Measurements from ENCODE around the gene KANSL1.
A peak's percentile ranks its signal among the peaks of the same experiment; 100 is the strongest.

The KANSL1 gene

DNA sequence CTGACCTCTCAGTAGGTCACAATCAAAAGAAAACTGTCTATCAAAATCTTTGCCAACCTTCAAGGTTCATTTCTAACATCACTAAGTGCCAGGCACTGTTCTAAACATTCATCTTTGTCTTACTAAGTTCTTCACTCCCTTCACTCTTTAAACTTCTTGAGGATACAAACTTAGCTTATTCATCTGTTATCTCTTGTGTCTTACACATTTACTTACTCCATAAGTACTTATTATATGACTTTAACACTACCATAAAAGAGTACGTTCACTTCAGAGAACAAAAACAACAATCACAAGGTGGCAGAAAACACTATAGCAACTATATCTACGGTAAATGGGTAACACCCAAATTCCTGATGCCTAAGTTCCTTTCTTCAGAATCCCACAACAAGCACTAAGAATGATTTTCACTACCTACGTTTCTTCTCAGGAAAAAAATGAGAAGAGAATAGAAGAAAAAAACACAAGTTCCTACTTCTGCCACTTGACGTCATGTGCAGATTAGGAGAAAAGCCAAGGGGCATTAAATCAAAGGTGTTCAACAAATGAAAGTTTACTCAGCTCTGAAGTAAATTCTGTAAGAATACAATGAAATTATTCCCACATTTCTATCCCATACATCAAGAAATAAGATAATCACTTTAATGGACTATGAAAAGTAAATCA, 29.2 kb downstream of the KANSL1 start:
- no peak for DNase-seq

- no peak for DNase-seq
Observed at GRCh38 chr17:46163316-46163715, 29.9 kb downstream of the KANSL1 start.

- no peak for DNase-seq
Observed at GRCh38 chr17:46162866-46163265, 30.4 kb downstream of the KANSL1 start.

GRCh38 chr17:46160169-46160568, 33.1 kb downstream of the KANSL1 start:
- DNase-seq, result no peak

- DNase-seq, result no peak
Observed at GRCh38 chr17:46159686-46160085, 33.5 kb downstream of the KANSL1 start.

DNA sequence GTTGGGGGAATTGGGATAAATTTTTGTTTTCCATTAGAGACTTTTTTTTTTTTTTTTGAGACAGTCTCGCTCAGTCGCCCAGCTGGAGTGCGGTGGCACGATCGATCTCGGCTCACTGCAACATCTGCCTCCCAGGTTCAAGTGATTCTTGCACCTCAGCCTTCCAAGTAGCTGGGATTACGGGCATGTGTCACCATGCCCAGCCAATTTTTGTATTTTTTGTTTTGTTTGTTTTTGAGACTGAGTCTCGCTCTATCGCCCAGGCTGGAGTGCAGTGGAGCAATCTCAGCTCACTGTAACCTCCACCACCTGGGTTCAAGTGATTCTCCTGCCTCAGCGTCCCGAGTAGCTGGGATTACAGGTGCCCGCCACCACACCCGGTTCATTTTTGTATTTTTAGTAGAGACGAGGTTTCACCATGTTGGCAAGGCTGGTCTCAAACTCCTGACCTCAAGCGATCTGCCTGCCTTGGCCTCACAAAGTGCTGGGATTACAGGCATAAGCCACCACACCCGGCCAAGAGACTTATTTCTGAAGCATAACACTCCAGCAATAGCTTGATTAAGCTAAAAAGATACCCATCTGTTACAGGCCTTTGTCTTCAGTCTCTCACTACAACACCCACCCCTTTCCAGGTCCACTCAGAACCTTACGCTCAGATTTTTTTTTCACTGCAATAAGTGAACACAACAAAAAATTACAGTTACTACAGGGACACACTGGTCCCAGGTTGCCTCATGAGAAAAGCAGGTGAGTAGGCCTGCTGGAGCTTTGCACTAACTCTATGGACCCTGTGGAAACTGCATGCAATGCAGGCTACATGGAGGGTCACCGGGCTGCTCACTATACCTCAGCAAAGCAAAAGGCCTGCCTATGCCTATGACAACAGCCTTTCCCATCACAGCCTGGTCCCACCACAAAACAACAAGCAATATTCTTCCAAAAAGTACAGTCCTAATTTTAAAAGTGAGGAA, 34.6 kb downstream of the KANSL1 start:
- no peak for DNase-seq

GRCh38 chr17:46157443-46158062, 35.7 kb downstream of the KANSL1 start:
- no peak for DNase-seq

- DNase-seq, result no peak
Observed at GRCh38 chr17:46154151-46154816, 38.9 kb downstream of the KANSL1 start.

DNA sequence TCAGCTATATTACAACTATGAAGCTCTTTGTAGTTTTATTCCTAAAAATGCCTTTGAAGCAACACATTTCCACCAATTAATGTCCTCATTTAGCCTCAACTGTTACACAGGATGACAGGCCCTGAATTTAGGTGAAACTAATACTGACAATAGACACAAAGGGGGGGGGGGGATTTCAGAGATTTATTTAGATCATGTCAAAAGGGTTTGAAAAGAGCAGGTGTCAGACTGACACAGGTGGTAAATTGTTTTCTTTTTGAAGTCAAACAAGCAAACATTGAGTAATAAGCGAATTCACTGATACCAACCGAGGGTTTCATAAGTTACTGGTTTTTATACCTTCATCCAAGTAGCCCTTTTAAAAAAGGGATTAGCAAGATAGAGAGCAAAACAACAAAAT, 40.8 kb downstream of the KANSL1 start:
- DNase-seq, result peak; percentile 43

- no peak for DNase-seq
Observed at GRCh38 chr17:46151762-46152161, 41.5 kb downstream of the KANSL1 start.

- DNase-seq, result no peak
Observed at GRCh38 chr17:46150216-46150963, 42.8 kb downstream of the KANSL1 start.

GRCh38 chr17:46148247-46148646, 45.0 kb downstream of the KANSL1 start:
- DNase-seq, result no peak

GRCh38 chr17:46147296-46147695, 45.9 kb downstream of the KANSL1 start:
- DNase-seq, result no peak

DNA sequence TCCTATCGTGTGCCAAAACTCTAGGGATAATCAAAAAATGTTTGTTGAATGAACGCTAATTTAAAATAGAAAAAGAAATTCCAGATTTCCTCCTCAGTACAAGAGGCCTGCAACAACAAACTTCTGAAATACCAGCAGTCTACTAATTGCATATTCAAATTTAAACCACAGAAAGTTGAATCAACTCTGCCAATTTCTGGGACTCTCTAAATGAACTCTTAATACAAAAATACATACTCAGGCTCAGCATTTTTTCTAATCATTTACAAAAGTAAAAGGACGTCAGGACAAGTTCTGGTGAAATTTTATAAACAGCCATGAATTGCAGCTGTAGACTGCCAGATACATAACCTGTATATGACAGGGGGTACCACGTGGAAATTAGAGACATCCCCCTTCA, 49.0 kb downstream of the KANSL1 start:
- DNase-seq, result no peak

DNA sequence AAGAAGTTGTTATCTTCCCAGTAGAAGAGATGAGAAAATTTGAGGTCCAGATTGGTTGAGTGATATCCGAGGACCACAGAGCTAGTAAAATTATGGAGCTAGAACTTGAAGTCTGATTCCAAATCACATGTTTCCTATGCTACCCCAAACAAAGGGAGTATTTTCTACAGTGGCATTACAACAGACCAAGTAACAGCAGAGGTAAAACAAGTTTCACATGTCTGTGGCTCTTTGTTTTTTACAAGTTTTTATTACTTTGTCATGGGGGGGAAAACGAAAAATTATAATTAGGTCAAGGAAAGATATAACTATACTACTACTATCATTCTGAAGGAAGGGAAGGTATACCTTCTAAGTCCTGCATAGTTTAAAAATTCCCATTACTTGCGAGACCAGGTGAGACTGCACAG, 49.4 kb downstream of the KANSL1 start:
- DNase-seq, result no peak

- DNase-seq, result no peak
Observed at GRCh38 chr17:46141645-46142044, 51.6 kb downstream of the KANSL1 start.

- DNase-seq, result no peak
Observed at GRCh38 chr17:46140645-46141197, 52.5 kb downstream of the KANSL1 start.

DNA sequence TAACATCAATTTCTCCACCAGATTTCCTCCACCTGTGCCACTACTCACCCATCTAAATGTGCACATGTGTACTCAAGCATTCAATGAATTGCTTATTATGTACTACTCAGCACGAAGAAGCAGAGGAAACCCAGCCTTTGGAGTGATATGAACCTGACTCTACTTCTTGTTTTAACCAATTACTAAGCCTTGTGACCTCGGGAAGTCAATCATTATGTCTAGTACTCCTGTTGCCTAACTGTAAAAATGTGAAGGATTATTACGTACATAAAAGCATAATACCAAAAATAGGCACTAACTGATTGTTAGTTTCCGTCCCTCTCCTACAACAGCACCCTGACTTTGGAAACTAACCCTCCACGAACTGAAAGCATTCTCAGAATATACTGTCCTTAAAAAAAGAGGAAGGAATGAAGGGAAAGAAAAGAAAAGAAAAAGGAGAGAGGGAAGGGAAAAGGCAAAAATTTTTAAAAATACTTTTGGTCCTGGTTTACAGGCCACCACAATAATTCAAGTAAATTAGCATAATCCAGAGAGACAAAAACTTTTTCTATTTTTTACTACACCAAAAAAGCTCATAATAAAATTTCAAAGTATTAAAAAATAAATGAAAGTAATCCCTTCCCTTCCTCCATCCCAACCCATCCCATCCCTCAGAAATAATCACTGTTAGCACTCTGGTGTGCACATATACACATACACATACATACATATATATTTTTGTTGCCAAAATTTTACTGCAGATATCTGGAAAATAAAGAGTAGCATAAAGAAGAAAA, 53.6 kb downstream of the KANSL1 start:
- DNase-seq, result no peak

DNA sequence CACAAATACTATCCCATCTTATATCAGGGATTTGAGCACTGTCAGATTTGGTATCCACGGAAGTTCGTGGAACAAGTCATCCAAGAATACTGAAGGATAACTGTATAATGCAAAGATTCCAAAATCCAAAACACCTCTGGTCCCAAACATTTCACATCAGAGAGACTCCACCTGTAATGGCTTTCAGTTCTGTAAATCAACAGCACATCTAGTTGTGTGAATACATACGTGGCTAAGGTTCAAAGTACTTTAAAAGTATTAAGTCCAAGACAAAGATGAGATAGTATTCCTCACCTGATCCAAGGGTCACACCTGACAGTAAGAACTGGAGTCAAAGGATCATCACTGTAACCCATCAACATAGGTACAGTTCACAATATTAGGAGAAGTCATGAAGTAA, 54.8 kb downstream of the KANSL1 start:
- DNase-seq, result no peak

DNA sequence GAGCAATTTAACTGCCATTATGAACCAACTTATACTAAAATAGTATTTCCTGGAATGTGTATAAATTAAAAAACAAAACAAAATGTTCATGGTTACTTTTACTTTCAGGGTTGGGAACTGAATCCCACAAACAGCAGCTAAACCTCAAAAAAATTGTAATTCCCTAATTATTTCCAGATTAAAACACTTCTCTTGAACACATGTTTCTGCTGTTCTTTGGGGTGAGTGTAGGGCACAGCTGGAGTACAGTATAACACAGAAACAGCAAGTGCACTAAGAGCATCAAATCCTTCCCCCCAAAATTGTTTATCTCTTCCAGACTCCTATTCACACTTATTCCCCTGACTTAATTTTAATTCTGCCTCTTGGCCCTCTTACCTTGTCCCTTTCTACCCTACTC, 56.4 kb downstream of the KANSL1 start:
- DNase-seq, result no peak

DNA sequence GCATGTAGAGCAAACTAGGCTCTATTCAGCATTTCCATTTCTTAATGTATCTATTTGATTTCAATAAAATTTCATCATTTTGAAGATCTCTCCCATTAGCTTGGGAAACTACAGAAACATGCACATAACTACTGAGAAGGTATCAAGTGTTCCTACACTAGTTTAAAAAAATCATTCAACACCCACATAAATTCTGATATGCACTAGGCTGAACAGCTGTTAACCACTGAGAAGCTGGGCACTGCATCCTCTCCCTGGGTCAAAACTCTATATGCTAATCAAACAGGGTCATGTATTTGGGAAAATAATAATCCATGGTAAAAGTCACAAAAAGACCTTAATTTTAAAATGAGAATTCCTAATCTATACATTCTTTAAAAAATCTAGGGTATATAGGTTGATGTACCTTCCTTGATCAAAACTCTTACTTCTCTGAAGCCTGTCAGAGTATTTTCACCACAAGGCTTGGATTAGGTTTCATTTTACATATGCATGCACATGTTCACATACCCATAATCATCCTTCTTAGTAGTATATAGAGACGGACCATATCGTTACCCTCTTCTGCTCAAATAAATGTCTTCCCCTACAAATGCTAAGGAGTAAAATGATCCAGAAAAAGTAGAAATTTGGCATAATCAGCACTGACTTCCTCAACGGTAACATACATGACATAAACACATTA, 57.2 kb downstream of the KANSL1 start:
- no peak for DNase-seq

Data from NCI-H1930 (cell line).